ENCODE results near the gene SNAPC2. TPM values are rescaled to one million over a fixed set of nuclear protein-coding genes. Genes with fewer than 3 reads are reported as not detected.

SNAPC2 gene
- total and polyA plus RNA-seq, 8 donors: 4.9 to 12.0 (median 8.0) TPM

DNA sequence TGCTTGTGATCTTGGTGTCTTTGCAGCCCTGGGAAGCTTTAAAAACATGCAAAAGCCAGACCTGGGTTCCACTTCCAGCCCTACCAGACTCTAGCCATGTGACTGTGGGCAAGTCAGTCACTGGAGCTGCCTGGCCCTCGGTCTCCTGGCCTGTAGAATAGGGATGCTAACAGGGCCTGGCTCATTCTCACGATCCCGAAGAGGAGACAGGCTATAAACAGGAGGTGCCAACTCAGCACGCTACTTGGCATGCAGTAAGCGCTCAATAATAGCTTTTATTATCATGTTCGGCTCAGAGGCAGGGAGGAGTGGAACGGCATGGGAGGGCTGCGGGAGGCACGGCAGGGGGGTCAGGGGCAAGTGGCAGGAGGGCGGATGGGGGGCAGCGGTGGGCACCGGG, 4.1 kb downstream of the SNAPC2 start:
- peaks cover 6 to 21% (median 9%) of the 10 kb centered on the region in 3 donors for H3K4me1 ChIP-seq

DNA sequence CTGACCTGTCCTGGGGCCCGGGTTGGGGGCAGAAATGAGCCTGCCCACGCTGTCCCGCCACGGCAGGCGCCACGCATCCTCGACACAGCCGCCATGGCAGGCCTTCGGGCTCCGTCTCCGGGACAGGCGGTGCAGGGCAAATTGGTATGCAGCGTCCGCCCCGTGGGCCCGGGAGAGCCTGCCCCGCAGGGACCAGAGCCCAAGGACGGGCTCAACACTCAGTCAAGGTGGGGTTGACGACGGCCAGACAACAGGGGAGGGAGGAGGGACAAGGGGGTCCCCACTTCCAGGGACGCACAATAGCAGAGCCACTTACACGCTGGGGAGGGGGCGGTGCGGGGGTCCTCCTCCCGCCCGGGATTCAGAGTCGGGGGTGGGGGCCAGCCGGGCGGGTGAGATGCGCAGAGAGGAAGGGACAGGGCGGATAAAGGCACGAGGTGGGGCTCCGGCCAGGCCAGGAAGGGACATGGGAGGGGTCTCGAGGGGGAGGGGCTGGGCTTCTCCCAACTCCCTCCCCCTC, 4.6 kb downstream of the SNAPC2 start:
- H3K4me1 ChIP-seq: peaks cover 6 to 21% (median 9%) of the 10 kb centered on the region in 3 donors
- H3K36me3 ChIP-seq: peaks cover 0 to 6% (median 0%) of the 10 kb centered on the region in 3 donors
- no peaks in the 10 kb centered on the region for H3K9me3 ChIP-seq
- no peak overlapping the region for H3K27ac ChIP-seq
- H3K27me3 ChIP-seq: no peaks in the 10 kb centered on the region
- TF ChIP-seq, protein P1, sequence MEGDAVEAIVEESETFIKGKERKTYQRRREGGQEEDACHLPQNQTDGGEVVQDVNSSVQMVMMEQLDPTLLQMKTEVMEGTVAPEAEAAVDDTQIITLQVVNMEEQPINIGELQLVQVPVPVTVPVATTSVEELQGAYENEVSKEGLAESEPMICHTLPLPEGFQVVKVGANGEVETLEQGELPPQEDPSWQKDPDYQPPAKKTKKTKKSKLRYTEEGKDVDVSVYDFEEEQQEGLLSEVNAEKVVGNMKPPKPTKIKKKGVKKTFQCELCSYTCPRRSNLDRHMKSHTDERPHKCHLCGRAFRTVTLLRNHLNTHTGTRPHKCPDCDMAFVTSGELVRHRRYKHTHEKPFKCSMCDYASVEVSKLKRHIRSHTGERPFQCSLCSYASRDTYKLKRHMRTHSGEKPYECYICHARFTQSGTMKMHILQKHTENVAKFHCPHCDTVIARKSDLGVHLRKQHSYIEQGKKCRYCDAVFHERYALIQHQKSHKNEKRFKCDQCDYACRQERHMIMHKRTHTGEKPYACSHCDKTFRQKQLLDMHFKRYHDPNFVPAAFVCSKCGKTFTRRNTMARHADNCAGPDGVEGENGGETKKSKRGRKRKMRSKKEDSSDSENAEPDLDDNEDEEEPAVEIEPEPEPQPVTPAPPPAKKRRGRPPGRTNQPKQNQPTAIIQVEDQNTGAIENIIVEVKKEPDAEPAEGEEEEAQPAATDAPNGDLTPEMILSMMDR (IDR thresholded peaks at IDR 0.05): no peak
- FAIRE-seq (no peak), DNase-seq (peak in 3 of 6 donors; percentile 31 to 80 (median 55)), ATAC-seq (no peak)
- intact Hi-C loops (cut with DNase I): loop anchor here in 2 of 3 donors (5.0 to 10.0 kb wide), 2 partner anchors 70 to 72 kb away; no protein-coding TSS in a partner anchor
- 21 to 24% methylated on average over 19 to 31 of the region's 34 CpGs for WGBS, 2 donors
- H3K4me3 ChIP-seq: peak overlapping the region in 2 of 4 donors; percentile 43 to 48

More for the DNA sequence above, 4.1 kb downstream of the SNAPC2 start:
- no peak for FAIRE-seq
- peaks cover 0 to 6% (median 0%) of the 10 kb centered on the region in 3 donors for H3K36me3 ChIP-seq
- WGBS, 2 donors: 65 to 69% methylated on average over 10 to 12 of the region's 12 CpGs
- no peak for DNase-seq
- no peaks in the 10 kb centered on the region for H3K27me3 ChIP-seq
- ATAC-seq: no peak
- H3K9me3 ChIP-seq: no peaks in the 10 kb centered on the region
- intact Hi-C loops (cut with DNase I): loop anchor here in 2 of 3 donors (5.0 to 10.0 kb wide), 2 partner anchors 69 to 72 kb away; no protein-coding TSS in a partner anchor
- no peak overlapping the region for H3K4me3 ChIP-seq
- H3K27ac ChIP-seq: no peak overlapping the region
- TF ChIP-seq, protein P1 (IDR thresholded peaks at IDR 0.05): no peak

DNA sequence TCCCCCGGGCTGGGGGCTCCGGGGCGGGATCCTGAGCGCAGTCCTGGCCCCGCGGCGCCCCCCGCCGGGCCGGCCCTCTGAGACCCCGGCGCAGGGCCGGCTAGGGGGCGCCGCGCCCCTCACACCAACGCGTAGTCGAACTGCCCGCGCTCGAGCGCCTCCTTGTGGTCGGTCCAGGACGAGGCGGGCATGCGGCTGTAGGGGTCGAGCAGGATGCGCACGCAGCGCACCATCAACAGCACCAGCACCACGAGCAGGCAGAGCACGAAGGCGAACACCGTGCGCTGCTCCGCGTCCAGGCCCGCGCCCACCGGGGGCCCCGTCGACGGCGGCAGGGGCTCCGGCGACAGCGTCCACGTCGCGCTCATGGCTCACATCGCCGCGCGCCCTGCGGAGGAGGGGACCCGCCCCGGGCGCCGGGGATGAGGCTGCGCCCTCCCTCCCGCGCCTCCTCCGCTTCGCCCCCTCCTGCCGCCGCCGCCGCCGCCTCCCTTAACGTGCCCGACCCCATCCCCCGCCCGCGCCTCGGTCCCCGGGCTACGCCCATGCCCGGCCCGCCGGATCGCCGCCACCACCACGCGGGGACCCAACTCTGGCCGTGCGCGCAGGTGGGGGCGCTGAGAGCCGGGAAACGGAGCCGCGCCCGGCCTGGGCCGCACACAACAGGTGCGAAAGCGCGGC, 5.2 kb downstream of the SNAPC2 start:
- Histone ChIP-seq H3K27me3 (no peaks in the 10 kb centered on the region), H3K4me1 (peaks cover 6 to 21% (median 9%) of the 10 kb centered on the region in 3 donors), H3K27ac (no peak overlapping the region), H3K4me3 (peak overlapping the region; percentile 7 to 48 (median 28)), H3K9me3 (no peaks in the 10 kb centered on the region), H3K36me3 (peaks cover 0 to 6% (median 0%) of the 10 kb centered on the region in 3 donors)
- DNase-seq: peak; percentile 39 to 89 (median 73)
- 1% methylated on average over 34 to 98 of the region's 98 CpGs for WGBS, 2 donors
- FAIRE-seq: no peak
- intact Hi-C loops (cut with DNase I): loop anchor here in 1 of 3 donors (10.0 kb wide), 1 partner anchor 71 kb away; no protein-coding TSS in a partner anchor
- no peak for ATAC-seq
- TF ChIP-seq, protein P1 (IDR thresholded peaks at IDR 0.05): peak; percentile 66 to 79 (median 75)

DNA sequence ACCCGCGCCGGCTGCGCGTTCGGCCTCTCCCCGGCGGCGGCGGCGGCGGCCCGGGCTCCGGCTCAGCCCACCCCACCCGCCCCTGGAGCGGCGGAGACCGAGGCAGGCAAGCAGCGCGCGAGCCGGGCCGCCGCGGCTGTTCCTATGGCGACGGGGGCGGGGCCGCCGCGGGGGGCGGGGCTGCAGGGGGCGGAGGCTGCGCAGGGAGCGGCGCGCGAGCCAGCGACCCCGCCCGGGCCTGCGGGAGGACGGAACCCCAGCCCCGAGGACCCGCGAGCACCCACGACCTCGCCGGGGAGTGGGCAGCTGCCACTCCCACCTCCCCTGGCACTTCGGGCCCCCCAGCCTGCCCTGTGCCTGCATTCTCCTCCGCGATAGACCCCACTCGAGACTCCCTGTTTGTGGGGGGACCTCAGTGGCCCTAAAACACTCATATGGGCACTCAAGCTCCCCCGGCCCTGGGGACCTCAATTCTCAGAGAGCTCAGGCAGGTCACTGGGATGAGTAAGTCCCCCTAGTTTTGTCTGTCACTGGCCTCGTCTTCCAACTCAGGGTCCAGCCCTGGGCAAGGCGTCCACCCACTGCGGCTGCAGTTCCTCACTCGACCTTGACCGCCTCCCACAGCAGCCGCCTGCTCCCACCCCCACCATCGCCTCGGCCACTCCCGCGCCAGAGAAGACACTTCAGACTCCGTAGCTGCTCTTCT, 6.0 kb downstream of the SNAPC2 start, which contains the start of gene CTXN1:
CTXN1 (minus strand) TSS at position 115 of the 706 bp plus-strand sequence. CDS start 597 bp downstream, outside the sequence.
- TF ChIP-seq, protein P1 (IDR thresholded peaks at IDR 0.05): no peak
- 7 to 10% methylated on average over 21 to 65 of the region's 65 CpGs for WGBS, 2 donors
- Histone ChIP-seq H3K9me3 (no peaks in the 10 kb centered on the region), H3K27ac (no peak within 1 kb of the TSS), H3K27me3 (no peaks in the 10 kb centered on the region), H3K4me1 (peaks cover 4 to 18% (median 9%) of the 10 kb centered on the region in 3 donors), H3K36me3 (peaks cover 0 to 13% (median under 1%) of the 10 kb centered on the region in 3 donors), H3K4me3 (peak within 1 kb of the TSS; percentile 7 to 48 (median 28))
- ATAC-seq (peak; percentile 47 to 75 (median 66)), DNase-seq (peak; percentile 54 to 93 (median 82)), FAIRE-seq (no peak)
- intact Hi-C loops (cut with DNase I): loop anchor here in 1 of 3 donors (10.0 kb wide), 1 partner anchor 71 kb away; no protein-coding TSS in a partner anchor
